ENCODE data around the gene TNFRSF21.
"Not testable (repeated sequence)": the region's sequence is repeated elsewhere in the genome, so short reads cannot be mapped to it uniquely, and the experiment has no call there.

TNFRSF21 gene

DNA sequence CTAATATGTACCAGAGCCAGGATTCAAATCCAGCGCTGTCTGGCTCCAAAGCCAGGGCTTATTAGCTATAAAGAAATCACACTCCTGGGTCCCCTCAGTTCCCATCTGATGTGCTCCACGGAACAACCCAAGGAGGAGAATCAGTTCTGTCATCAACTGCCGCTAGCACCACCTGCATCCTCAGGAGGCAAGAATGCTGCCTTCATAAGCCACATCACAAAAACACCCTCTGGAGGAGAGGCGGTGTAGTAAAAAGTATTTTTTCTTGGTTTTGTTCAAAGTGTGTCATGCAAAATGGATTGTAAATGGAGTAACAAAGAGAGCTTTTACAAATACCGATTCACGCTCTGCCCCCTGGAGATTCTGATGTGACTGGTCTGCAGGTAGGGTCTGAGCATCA is 57.1 kb downstream of the TNFRSF21 start:
- DNase-seq (ENCODE audit: low read depth): no peak

DNA sequence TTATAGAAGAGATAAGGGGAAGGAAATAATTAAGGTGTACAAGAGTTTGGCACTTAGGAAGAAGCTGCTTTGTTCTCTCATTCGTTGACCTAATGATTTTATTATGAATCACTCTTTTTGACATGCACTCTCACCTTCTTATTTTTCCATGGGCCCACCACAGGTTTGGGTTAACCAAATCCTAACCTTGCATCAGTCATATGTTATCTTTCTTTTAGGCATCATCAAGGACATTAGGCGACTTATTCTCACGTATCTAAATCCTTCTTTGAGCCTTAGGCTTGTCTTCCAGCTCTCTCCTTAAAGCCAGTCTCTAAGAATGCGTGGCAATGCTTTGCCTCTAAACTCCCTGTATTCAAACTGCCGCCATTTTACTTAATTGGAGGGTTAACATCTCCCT is 58.3 kb downstream of the TNFRSF21 start:
- no peak for DNase-seq (ENCODE audit: low read depth)

DNA sequence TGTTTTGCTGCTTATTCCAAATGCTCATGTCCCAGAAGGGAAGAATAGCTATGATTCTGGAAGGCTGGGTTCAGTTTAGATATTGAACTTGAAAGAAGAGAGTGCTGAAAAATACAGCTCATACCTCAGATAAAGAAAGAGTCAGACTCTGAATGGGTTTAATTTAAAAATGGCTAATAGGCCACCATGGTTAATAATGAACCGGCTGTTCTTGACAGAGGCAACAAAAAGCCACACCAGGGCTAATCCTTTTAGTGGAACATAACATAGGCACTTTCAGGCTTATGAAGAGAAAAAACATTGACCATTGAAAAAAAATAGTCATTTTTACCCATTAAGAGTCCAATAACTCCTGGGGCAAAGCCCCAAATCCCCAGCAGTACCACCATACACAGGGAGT is 59.4 kb downstream of the TNFRSF21 start:
- no peak for DNase-seq (ENCODE audit: low read depth)

DNA sequence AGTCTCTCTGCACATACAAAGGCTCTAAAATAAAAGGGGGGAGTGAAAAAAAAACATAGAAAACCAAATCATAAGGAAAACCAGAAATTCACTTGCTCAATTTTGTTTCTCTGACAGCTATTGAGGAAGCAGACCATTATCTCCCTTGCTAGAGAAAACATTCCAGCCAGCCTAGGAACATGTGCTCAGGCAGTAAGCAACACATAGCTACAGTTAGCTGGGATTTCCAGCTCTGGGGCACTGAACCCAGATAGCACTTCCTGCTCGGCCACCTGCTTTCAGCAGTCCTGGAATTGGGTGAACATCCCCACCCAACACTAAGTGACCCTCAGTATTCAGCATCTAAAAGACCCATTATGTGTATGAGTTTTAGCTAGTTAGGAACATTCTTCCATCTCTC is 61.3 kb downstream of the TNFRSF21 start:
- no peak for DNase-seq (ENCODE audit: low read depth)

DNA sequence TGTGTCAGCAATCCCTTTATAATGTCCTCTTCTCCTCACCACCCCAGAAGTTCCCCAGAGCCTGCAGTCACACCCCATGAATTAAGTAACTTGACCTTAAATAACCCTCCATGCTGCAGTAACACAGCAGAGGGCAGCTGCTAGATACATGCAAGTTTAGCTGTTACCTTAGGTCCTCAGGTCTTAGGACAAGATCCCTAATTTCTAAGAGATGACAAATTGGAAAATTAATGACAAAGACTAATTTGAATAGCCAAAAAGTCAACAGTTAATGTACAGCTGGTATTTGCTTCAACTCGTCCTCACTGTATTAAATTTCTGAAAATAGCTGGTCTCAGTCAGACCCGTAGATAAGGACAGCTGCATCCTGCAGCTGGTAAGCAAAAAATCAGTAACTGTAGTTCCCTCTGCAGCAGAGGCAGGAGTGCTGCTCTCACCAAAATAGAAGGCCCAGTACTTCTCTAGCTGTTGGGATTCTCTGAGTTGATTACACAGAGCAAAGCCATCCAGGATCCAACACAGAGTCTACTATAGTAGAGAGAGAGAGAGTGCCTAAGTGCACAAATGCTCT is 62.4 kb downstream of the TNFRSF21 start:
- no peak for DNase-seq (ENCODE audit: low read depth)

DNA sequence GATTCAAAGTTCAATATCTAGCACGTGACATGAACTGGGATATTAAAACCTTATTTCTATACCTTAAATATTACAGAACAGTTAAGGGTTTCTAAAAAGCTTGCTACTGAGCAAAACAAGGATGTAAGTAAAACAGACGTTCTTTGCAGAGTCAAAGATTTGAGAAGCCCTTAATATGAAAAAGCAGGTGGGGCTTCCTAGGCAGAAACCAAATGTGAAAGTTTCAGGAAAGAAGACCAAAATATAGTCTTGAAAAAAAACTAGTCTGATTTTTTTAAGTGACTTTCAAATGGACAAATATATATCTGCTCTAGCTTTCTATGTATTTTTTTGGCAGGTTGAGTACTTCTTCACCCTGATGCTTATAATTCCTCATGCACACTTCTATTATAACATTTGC is 63.2 kb downstream of the TNFRSF21 start:
- DNase-seq (ENCODE audit: low read depth): no peak

DNA sequence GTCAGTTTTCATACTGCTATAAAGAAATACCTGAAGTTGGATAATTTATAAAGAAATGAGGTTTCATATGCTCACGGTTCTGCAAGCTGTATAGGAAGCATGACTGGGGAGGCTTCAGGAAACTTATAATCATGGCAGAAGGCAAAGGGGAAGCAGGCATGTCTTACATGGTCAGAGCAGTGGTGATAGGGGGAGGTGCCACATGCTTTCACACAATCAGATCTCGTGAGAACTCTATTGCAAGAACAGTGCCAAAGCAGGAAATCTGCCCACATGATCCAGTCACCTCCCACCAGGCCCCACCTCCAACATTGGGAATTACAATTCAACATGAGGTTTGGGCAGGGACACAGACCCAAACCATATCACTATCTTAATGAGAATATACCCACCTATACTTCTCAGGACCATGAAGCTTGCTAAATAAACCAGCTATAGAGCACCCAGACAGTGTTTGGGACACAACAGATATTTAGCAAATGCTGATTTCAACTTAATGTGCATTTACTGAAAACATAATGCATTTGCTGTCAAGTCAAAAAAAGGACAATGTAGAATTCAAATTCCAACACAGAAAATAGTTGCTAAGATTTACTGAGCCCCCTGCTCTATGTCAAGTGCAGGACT is 63.8 kb downstream of the TNFRSF21 start:
- DNase-seq (ENCODE audit: low read depth): no peak

DNA sequence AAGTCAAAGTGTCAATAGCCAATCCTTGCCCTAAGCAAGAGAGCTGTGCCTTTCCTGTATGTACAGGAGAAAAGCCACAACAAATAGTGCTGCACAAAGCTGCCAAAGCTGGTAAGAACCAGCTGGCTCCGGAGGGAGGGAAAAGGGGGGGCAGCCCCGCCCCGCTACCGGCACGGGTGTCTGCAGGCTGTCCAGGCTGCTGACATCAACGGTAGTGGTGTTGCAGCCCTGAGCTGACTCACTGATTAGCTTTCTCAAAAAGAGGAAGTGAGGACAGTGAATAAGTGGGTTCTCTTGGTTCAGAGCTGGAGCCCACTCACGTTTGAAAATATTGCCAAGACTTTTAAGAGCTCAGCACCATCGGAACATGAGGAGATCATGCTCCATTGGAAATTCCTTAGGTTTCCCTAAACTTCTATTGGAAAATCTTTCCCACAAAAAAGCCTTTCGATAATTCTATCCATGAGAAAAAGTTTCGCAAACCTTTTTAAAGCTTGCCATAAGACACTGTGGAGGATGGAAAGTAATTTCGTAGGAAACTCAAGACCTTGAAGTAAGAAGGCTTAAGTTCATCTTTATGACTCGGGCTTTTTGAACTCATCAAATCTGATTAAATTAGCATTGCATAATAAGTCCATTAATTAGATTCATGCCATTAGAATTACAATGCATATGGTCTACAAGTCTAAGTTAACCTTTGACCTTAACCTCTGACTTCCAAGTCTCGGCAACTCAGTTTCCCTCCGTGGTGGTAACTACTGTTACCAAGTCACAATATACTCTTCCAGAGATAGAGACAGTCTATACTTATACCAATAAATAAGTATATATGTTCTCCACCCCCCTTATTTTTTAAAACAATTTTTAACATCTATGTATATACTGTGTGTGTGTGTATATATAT is 67.0 kb downstream of the TNFRSF21 start:
- DNase-seq (ENCODE audit: low read depth): peak; percentile 58

DNA sequence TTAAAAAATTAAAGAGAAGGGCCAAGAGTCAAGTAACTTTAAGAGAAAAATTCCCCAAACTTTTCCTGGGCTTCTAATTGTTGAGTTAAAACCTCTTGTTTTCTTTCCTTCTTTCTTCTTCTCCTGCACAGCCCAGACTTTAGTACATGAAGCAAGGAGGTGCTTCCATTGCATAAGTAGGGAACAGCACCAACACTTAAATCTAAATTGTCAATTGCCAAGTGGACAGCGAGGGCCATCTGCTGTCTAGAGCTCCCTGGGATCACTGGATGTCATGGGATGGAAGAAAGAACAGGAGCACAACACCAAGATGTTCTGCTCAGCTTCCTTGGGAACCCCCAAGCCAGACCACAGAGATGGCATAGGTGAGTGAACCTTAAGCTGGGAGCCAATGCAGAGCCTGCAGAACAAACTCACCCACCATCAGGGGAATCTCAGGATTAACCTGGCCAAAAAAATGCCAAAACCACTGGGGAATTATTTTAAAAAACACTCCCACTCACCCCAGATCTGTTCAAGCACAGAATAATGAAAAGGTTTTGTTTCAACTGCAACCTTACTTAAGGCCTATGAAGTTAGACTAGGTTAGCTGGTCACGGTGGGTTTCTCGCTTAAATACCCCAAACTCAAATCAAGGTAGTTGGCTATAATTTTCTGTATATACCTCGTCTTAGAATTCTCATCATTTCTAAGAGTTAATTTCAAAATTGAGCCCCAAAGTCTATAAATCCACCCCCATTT is 67.8 kb downstream of the TNFRSF21 start:
- no peak for DNase-seq (ENCODE audit: low read depth)

DNA sequence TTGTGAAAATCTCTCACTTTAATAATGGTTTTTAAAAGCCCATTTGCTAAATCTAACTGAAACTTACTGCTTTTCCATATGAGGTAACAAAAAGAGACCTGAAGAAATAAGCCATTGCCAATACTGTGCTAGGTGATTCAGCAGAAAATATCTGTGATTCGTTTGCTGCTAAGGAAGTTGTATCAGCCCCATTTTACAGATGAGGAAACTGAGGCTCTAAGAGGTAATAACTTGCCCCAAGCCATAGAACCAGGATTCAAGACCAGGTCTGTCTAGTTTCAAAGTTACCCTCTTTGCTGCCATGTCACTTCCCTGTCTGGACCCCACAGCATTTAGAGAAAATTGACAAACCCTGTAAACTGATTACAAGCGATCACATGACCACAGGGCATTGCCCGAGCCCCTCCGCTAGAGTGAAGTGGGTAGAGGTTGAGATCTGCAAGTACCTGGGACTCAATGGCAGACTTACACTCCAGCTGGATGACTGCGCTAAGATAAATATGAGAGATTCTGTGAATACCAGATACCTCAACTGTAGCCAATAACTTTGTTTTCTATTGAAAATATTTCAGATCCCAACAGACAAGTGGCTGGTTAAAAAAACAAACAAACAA is 69.3 kb downstream of the TNFRSF21 start:
- no peak for DNase-seq (ENCODE audit: low read depth)

DNA sequence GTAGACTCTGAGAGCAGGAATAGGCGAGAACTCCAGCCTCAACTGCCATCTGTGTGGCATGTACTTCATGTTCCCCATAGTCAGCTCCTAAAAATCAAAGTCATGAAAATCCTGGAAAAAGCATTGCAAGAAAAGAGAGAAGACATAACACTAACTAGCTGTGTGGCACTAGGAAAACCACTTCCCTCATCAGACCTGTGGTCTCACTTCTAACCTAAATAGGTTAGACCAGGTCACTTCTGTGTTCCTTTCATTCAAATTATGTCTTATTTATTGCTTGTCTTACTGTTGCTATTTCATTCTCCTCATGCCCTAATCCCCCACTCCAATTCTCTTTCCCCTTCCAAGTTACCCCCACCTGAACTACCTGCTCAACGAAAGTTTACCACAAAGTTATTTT is 70.2 kb downstream of the TNFRSF21 start:
- DNase-seq (ENCODE audit: low read depth): no peak

DNA sequence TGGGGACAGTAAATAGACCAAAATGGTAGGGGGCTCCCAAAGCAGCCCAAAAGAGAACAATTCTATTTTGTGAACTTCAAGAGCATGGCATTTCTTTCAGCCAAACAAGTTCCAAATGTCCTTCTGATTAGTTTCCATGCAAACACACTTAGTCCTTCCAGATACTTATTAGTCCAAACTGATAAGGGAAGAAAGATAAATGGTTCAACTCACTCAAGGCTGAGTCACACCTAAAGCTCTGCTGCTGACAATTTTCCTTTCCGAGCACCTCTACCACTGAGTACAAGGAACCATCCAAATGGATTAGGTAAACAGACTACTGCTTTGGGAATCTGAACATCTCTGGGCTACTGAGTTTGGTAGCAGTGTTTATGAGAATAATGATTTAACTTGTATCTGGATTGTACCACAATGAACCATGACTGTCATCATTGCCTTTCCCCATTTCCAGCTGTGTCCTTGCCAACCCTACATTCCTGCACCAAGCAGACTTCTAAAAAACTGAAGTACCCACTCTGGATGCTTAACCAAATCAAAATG is 71.2 kb downstream of the TNFRSF21 start:
- no peak for DNase-seq (ENCODE audit: low read depth)

DNA sequence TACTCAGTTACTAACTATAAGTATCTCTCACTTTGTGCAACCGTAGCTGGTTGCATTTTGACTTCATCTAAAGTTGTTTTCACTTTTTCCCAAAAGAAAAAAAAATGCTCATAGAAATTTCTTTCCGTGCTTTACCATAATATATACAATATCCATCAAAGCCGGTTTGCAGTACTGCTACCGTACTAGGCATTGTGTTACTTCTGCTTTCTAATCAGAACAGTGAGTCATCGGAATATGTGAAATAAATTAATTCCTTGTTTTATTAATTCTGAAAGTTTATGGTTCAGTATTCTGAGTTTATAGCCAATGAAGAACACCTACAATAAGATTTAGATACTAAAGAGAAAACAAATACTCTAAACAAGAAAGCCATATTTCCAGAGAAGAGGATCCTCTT is 72.5 kb downstream of the TNFRSF21 start:
- DNase-seq (ENCODE audit: low read depth): no peak

DNA sequence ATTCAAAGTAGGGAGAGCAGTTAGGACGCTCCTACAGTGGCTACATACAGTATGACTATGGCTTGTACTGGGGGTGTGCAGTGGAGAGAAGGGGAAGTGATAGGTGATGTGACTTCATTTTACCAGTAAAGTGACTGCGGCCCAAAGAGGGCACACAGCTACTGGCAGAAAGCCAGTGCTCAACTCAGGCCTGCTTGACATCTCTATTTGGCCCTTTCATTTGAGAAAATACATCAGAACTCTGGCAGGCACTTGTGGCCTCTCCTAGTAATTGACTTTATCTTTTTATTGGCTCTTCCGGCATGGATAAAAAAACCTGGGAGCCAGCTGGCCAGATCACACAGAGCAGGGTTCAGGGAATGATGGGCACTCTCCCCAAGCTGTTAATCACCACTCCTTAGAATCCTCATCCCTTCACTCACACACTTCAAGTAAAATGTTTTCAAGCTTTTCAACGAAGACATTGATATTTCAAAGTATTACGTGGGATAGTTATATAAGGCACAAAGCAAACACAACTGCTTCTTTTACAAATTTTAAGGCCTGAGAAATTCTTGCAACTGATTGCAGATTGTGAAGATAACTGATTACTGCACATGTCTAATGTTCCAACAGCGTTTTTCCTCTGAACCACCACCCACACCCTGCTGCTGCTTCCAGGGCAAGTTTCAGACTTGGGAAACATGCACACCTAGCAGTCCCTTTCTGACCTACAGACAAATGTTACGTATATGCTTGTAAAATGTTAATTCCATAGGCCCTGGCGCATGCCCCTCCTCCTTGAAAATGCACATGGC is 73.5 kb downstream of the TNFRSF21 start:
- DNase-seq (ENCODE audit: low read depth): no peak

DNA sequence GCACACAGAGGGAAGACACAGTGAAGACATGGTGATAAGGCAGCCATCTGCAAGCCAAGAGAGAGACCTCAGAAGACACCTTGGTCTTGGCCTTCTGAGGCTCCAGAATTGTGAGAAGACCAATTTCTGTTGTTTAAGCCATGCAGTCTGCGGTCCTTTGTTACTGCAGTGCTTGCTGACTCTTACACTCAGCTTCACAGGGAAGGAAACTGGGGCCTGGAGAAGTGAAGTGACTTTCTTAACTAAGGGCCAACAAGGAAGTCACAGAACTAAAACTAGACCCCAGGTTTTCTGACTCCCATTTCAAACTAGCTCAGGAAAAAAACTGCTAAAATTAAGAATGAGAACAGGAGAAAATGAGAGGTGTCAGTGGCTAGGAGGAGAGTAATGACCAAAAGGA is 74.3 kb downstream of the TNFRSF21 start:
- no peak for DNase-seq (ENCODE audit: low read depth)

DNA sequence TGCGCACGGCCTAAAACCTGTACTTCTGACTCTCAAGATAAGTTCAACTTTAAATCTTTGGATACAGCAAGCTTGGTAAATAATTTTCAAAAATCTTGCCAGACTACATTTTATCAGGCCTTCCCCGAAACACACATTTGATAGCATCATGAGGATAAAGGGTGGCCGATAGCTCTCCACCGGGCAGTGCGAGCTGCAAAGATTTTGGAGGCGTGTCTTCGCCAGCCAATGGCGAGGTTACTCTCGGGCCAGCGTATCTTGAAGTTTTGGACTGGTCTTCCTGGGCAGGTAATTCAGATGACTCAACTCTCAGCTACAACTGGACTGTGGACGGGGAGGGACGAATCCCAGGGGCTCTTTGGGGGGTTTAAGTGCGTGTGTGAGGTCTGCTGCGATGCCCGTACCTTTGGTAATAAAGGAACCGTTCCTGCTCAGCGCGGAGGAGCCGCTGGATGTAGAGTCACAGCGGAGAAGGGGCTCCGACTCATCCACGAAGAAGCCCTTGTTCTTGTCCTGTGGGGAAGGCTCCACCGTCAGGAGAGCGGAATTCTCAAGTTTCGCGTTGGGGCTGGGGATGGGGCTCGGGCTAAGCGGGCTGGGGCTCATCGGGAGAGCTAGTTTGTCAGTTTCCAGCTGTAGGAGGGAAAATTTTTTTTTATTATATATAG is 75.3 kb downstream of the TNFRSF21 start:
- no peak for DNase-seq (ENCODE audit: low read depth)

DNA sequence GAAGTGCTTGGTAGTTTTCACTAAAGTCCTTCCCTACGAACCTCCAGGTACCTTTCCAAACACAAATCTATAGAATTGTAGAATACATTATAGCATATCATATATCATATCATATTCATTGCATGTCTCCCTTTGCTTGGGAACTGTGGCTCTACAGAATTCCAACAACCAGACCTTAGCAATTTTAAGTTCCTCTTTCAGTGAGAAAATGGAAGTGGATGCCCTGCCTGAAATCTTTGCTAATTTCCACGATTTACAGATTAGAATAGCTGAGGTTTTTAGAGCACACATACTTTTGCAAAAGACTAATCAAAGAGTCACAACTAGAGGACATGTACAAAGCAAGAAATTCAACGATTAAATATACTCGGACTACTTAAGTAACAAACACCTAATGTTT is 78.6 kb downstream of the TNFRSF21 start:
- no peak for DNase-seq (ENCODE audit: low read depth)

DNA sequence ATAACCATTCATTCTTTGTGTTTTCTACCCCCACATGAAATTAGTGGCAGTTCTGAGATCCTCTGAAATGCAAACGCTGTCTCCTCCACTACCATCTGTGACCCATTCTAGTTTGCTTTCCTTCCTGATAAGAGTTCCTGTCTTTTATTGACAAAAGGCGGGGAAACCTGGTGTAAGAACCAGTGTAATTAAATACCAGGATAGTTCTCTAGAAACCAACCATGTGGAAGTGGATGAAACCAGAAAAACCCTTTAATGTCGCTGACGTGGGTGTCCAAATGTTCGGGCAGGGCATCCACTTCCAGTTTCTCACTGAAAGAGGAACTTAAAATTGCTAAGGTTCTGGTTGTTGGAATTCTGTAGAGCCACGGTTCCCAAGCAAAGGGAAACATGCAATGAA is 79.1 kb downstream of the TNFRSF21 start:
- DNase-seq (ENCODE audit: low read depth): no peak

DNA sequence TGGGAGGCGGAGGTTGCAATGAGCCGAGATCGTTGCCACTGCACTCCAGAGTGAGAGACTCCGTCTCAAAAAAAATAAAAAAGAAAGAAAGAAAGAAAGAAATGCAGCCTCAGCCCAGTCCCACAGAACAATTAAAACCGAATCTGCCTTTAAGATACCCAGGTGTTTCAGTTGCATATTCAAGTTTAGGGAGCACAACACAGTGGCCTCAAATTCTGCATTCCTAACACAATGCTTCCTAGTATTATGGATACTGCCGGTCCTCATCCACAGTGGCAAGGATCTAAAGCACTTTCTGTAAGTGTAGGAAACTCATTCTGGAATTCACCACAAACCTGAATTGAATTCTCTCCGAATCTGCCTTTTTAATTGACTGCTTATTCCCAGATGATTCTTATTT is 80.5 kb downstream of the TNFRSF21 start:
- no peak for DNase-seq (ENCODE audit: low read depth)

DNA sequence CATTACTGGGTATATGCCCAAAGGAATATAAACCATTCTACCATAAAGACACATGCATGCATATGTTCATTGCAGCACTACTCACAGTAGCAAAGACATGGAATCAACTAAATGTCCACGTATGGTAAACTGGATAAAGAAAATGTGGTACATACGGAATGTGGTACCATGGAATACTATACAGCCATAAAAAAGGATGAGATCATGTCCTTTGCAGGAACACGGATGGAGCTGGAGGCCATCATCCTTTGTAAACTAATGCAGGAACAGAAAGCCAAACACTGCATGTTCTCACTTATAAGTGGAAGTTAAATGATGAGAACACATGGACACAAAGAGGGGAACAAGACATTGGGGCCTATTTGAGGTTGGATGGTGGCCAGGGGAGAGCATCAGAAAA is 81.6 kb downstream of the TNFRSF21 start:
- DNase-seq (ENCODE audit: low read depth): not testable (repeated sequence)

DNA sequence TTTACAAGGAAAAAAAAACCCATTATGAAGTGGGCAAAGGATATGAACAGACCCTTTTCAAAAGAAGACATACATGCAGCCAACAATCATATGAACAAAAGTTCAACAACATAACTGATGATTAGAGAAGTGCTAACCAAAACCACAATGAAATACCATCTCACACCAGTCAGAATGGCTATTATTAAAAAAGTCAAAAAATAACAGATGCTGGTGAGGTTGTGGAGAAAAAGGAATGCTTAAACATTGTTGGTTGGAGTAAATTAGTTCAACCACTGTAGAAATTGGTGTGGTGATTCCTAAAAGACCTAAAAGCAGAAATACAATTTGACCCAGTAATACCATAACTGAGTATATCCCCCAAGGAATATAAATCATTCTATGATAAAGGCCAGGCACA is 86.5 kb downstream of the TNFRSF21 start:
- not testable (repeated sequence) for DNase-seq (ENCODE audit: low read depth)
